Measurements from ENCODE around the gene CCDC102A. TPM values are rescaled to one million over a fixed set of nuclear protein-coding genes. Genes with fewer than 3 reads are reported as not detected.

The CCDC102A gene
- polyA plus RNA-seq, 3 donors = not detected

- TF ChIP-seq CTCF (IDR thresholded peaks at IDR 0.05) = no peak
- H3K27me3 ChIP-seq (ENCODE audit: control insufficient read depth in 2 of 2, insufficient read depth in 2 of 2, low read length in 2 of 2) = peaks cover 0 to 13% of the 10 kb centered on the region in 2 donors
- no peaks in the 10 kb centered on the region for H4K20me1 ChIP-seq (ENCODE audit: insufficient read depth, low read length)
- no peaks in the 10 kb centered on the region for H3K79me2 ChIP-seq (ENCODE audit: insufficient read depth, low read length)
- intact Hi-C loops (cut with micrococcal nuclease) = no loop called here
- H3K9me3 ChIP-seq (replicated peaks in 1 of 2; ENCODE audit: control insufficient read depth in 1 of 2, insufficient read depth in 1 of 2, low read length in 2 of 2) = no peaks in the 10 kb centered on the region
- H3K27ac ChIP-seq (ENCODE audit: low read depth in 1 of 2, low read length in 2 of 2) = no peak overlapping the region
- 93% methylated on average over 5 of the region's 6 CpGs for WGBS (ENCODE audit: insufficient coverage)
- peaks cover 18 to 40% (median 24%) of the 10 kb centered on the region in 3 donors for H3K27me3 Mint-ChIP-seq (ENCODE audit: low read depth in 3 of 3)
- H3K9ac ChIP-seq (ENCODE audit: insufficient read depth, low read length, poor library complexity, severe bottlenecking) = no peak overlapping the region
- H3K9me3 Mint-ChIP-seq = peaks cover 0 to 3% (median 2%) of the 10 kb centered on the region in 7 donors
- H3K4me3 Mint-ChIP-seq = no peak overlapping the region
- H3K36me3 ChIP-seq (replicated peaks in 1 of 2; ENCODE audit: control insufficient read depth in 1 of 2, insufficient read depth in 2 of 2, low read length in 2 of 2) = peaks cover 5 to 6% of the 10 kb centered on the region in 2 donors
- H2AFZ ChIP-seq (ENCODE audit: insufficient read depth, low read depth, low read length, poor library complexity, severe bottlenecking) = no peak overlapping the region
- H3K4me2 ChIP-seq (replicated peaks; ENCODE audit: extremely low read depth, low read length, poor library complexity, severe bottlenecking) = no peak overlapping the region
- H3K27ac Mint-ChIP-seq = no peak overlapping the region
- peaks cover 19 to 26% of the 10 kb centered on the region in 2 donors for H3K4me1 ChIP-seq (ENCODE audit: control insufficient read depth in 1 of 2, insufficient read depth in 2 of 2, low read length in 2 of 2)
- DNase-seq = no peak
- no peak overlapping the region for H3K4me3 ChIP-seq (replicated peaks in 1 of 3; ENCODE audit: low read depth in 2 of 3, low read length in 3 of 3)
- peaks cover 19% of the 10 kb centered on the region for H3K4me1 Mint-ChIP-seq
- H3K36me3 Mint-ChIP-seq = peaks cover 8 to 9% of the 10 kb centered on the region in 2 donors
These were observed 59.6 kb downstream of the CCDC102A start for GRCh38 chr16:57476546-57477410.

GRCh38 chr16:57475711-57476339 lies 60.5 kb downstream of the CCDC102A start:
- Histone ChIP-seq H2AFZ (ENCODE audit: insufficient read depth, low read depth, low read length, poor library complexity, severe bottlenecking) (peak overlapping the region; percentile 14), H3K36me3 (replicated peaks in 1 of 2; ENCODE audit: control insufficient read depth in 1 of 2, insufficient read depth in 2 of 2, low read length in 2 of 2) (peaks cover 13 to 16% of the 10 kb centered on the region in 2 donors), H3K9ac (ENCODE audit: insufficient read depth, low read length, poor library complexity, severe bottlenecking) (no peak overlapping the region), H3K27me3 (ENCODE audit: control insufficient read depth in 2 of 2, insufficient read depth in 2 of 2, low read length in 2 of 2) (peaks cover 0 to 13% of the 10 kb centered on the region in 2 donors), H4K20me1 (ENCODE audit: insufficient read depth, low read length) (no peaks in the 10 kb centered on the region), H3K9me3 (replicated peaks in 1 of 2; ENCODE audit: control insufficient read depth in 1 of 2, insufficient read depth in 1 of 2, low read length in 2 of 2) (no peaks in the 10 kb centered on the region), H3K4me2 (replicated peaks; ENCODE audit: extremely low read depth, low read length, poor library complexity, severe bottlenecking) (no peak overlapping the region), H3K27ac (ENCODE audit: low read depth in 1 of 2, low read length in 2 of 2) (no peak overlapping the region), H3K4me3 (replicated peaks in 1 of 3; ENCODE audit: low read depth in 2 of 3, low read length in 3 of 3) (no peak overlapping the region), H3K4me1 (ENCODE audit: control insufficient read depth in 1 of 2, insufficient read depth in 2 of 2, low read length in 2 of 2) (peaks cover 19 to 27% of the 10 kb centered on the region in 2 donors), H3K79me2 (ENCODE audit: insufficient read depth, low read length) (no peaks in the 10 kb centered on the region)
- intact Hi-C loops (cut with micrococcal nuclease) = no loop called here
- TF ChIP-seq CTCF (IDR thresholded peaks at IDR 0.05) = peak; percentile 83
- peak; percentile 43 to 61 (median 44) for DNase-seq
- H3K9me3 Mint-ChIP-seq = peaks cover 0 to 3% (median 2%) of the 10 kb centered on the region in 7 donors
- peak overlapping the region in 2 of 7 donors; percentile 30 to 54 for H3K27ac Mint-ChIP-seq
- peaks cover 19% of the 10 kb centered on the region for H3K4me1 Mint-ChIP-seq
- 0% methylated on average over 8 of the region's 12 CpGs for WGBS (ENCODE audit: insufficient coverage)
- H3K27me3 Mint-ChIP-seq (ENCODE audit: low read depth in 3 of 3) = peaks cover 18 to 36% (median 22%) of the 10 kb centered on the region in 3 donors
- H3K4me3 Mint-ChIP-seq = peak overlapping the region in 1 of 2 donors; percentile 4
- peaks cover 17% of the 10 kb centered on the region in 2 donors for H3K36me3 Mint-ChIP-seq
